OCI-LY3 (cell line): Measurements from ENCODE around the gene FXYD4.
"Not testable (repeated sequence)": the region's sequence is repeated elsewhere in the genome, so short reads cannot be mapped to it uniquely, and the experiment has no call there.

Experiments used
- EZH2phosphoT487 ChIP-seq: fragments of 200-600 bp; shearing (Covaris generic); IDR thresholded peaks from 2 replicates; pipeline ENCODE4 v1.6.1; 2018; ENCODE audit warnings: antibody characterized with exemption, mixed run types, low read depth
- TF ChIP-seq, protein P1 (sequence below): fragments of 200-600, 300-600 bp; sonication (generic); IDR thresholded peaks from 2 replicates; pipeline ENCODE4 v1.5.1; 2014; ENCODE audit warnings: antibody characterized with exemption, low read length, low read depth

DNA sequence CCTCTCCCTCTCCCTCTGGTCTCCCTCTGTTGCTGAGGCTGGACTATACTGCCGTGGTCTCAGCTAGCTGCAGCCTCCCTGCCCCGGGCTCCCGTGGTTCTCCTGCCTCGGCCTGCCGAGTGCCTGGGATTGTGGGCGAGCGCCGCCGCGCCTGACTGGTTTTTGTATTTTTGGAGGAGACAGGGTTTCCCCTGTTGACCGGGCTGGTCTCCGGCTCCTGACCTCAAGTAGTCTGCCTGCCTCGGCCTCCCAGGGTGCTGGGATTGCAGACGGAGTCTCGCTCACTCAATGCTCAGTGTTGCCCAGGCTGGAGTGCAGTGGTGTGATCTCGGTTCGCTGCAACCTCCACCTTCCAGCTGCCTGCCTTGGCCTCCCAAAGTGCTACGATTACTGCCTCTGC, 42.6 kb upstream of the FXYD4 start:
- TF ChIP-seq, protein P1, sequence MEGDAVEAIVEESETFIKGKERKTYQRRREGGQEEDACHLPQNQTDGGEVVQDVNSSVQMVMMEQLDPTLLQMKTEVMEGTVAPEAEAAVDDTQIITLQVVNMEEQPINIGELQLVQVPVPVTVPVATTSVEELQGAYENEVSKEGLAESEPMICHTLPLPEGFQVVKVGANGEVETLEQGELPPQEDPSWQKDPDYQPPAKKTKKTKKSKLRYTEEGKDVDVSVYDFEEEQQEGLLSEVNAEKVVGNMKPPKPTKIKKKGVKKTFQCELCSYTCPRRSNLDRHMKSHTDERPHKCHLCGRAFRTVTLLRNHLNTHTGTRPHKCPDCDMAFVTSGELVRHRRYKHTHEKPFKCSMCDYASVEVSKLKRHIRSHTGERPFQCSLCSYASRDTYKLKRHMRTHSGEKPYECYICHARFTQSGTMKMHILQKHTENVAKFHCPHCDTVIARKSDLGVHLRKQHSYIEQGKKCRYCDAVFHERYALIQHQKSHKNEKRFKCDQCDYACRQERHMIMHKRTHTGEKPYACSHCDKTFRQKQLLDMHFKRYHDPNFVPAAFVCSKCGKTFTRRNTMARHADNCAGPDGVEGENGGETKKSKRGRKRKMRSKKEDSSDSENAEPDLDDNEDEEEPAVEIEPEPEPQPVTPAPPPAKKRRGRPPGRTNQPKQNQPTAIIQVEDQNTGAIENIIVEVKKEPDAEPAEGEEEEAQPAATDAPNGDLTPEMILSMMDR: not testable (repeated sequence)
- not testable (repeated sequence) for TF ChIP-seq EZH2phosphoT487
